Adrenal gland (tissue), 12 donors: ENCODE data around the gene TUB. TPM values are rescaled to one million over a fixed set of nuclear protein-coding genes. Genes with fewer than 3 reads are reported as not detected.

ENCODE experiments used
- DNase-seq, 7 donors: peaks; one replicate each; pipeline ENCODE4 v3.0.0-alpha.2; 2019 to 2020
- H3K27ac ChIP-seq, 5 donors: fragments of 200-600 bp; sonication (generic) in 4 of 5; 1 replicate in 3 of 5; 2 replicates in 2 of 5; pipeline versions ENCODE4 v1.5.1 to v1.8.0; 2016 to 2020; ENCODE audit warnings: mild to moderate bottlenecking in 1 of 5
- H3K27me3 ChIP-seq: fragments of 200-600 bp; 2 replicates; pipeline ENCODE4 v1.8.0; 2021
- H3K36me3 ChIP-seq, 2 donors: fragments of 200-600 bp; replicated peaks in 1 of 2; 1 replicate in 1 of 2; 2 replicates in 1 of 2; pipeline versions ENCODE4 v1.5.1 to v1.8.0; 2018 to 2022
- H3K4me1 ChIP-seq, 2 donors: fragments of 200-600 bp; replicated peaks in 1 of 2; 1 replicate in 1 of 2; 2 replicates in 1 of 2; pipeline versions ENCODE4 v1.5.1 to v1.8.0; 2018 to 2021
- H3K4me3 ChIP-seq, 4 donors: fragments of 200-600 bp; sonication (generic) in 3 of 4; one replicate each; pipeline ENCODE4 v1.5.1; 2016 to 2018
- H3K9me3 ChIP-seq, 3 donors: fragments of 200-600 bp; sonication (generic) in 1 of 3; replicated peaks in 1 of 3; 1 replicate in 2 of 3; 2 replicates in 1 of 3; pipeline versions ENCODE4 v1.5.1 to v1.8.0; 2016 to 2021
- POLR2A ChIP-seq, 2 donors: fragments of 450-650 bp; IDR thresholded peaks; one replicate each; pipeline ENCODE4 v1.6.1; 2017; ENCODE audit warnings: antibody characterized with exemption in 2 of 2, mild to moderate bottlenecking in 2 of 2, moderate library complexity in 1 of 2
- WGBS, 4 donors: extraction: QIAGEN DNeasy Blood & Tissue Kit in 2 of 4; methylation state at CpG; one replicate each; pipeline versions ENCODE4 v1.1.5 to v1.1.7; 2013 to 2017; 5-methylcytosine and 5-hydroxymethylcytosine counted together
- intact Hi-C, 2 donors: fragments of 100-400 bp; cut with DNase I; formaldehyde crosslinking; loops; one replicate each; pipeline versions ENCODE4 v1.14.1 to v1.15.0; 2022 to 2023
- polyA plus RNA-seq, 3 donors: library from polyadenylated mRNA; stranded (reverse); fragments of 200-250 nt in 2 of 3; fragments of 350-450 nt in 1 of 3; fragmentation: Illumina TruSeq in 1 of 3; extraction: RNeasy Lipid Tissue Mini Kit (QIAGEN cat#74804) in 1 of 3; gene quantifications; one replicate each; pipeline ENCODE4 v1.2.3, GENCODE V29; 2013 to 2014
- total RNA-seq, 9 donors: library from RNA; depleted of rRNA in 4 of 9; stranded (reverse); fragments of >200 nt in 4 of 9; fragments of 120-200 nt in 1 of 9; fragmentation: NEBNext Ultra II Directional in 1 of 9; extraction: Animal tissue kit (Norgen Biotek cat#: 25700) in 1 of 9; gene quantifications; one replicate each; pipeline versions ENCODE4 v1.1.0 to v1.2.4, GENCODE V29; 2013 to 2023
- TF ChIP-seq, protein P1 (sequence below), 6 experiments: fragments of 450-650 bp in 4 of 6; fragments of 200-600 bp in 2 of 6; sonication (generic) in 1 of 6; IDR thresholded peaks; 1 replicate in 5 of 6; 2 replicates in 1 of 6; pipeline versions ENCODE4 v1.5.1 to v1.8.0; 2016 to 2021; ENCODE audit warnings: antibody characterized with exemption in 6 of 6, mild to moderate bottlenecking in 2 of 6, moderate library complexity in 1 of 6
- donor health status: healthy with polysubstance abuse.
- donor health status: Bipolar disorder and iron deficiency.
- donor health status: DM: yes; HTN: yes; CAD: no.
- donor health status: DM: no; HTN: no; CAD: no.
- donor health status: DM: no; HTN: no; CAD: no.
- donor health status: DM: yes; HTN: yes; CAD: no.

Gene TUB
- total and polyA plus RNA-seq, 12 donors = 2.8 to 26.8 (median 12.0) TPM

DNA sequence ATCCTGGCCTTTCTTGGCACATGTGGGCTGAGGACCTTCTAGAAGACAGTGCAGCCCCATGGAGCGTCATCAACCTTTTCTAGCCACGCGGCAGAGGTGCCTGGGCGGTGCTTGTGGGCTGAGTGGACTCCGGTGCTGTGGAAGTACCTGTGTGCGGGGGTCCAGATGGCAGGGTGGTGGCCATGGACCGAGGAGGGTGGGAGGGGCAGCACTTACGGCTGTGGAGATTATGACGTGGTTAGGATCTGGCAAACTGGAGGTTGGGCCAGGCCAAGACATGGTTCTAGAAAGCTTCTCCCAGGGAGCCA, 2.0 kb downstream of the TUB start:
- intact Hi-C loops = no loop called here
- TF ChIP-seq, protein P1, sequence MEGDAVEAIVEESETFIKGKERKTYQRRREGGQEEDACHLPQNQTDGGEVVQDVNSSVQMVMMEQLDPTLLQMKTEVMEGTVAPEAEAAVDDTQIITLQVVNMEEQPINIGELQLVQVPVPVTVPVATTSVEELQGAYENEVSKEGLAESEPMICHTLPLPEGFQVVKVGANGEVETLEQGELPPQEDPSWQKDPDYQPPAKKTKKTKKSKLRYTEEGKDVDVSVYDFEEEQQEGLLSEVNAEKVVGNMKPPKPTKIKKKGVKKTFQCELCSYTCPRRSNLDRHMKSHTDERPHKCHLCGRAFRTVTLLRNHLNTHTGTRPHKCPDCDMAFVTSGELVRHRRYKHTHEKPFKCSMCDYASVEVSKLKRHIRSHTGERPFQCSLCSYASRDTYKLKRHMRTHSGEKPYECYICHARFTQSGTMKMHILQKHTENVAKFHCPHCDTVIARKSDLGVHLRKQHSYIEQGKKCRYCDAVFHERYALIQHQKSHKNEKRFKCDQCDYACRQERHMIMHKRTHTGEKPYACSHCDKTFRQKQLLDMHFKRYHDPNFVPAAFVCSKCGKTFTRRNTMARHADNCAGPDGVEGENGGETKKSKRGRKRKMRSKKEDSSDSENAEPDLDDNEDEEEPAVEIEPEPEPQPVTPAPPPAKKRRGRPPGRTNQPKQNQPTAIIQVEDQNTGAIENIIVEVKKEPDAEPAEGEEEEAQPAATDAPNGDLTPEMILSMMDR (IDR thresholded peaks at IDR 0.05) = no peak
- TF ChIP-seq POLR2A (IDR thresholded peaks at IDR 0.05) = no peak
- Histone ChIP-seq H3K4me3 (no peak overlapping the region), H3K27me3 (no peaks in the 10 kb centered on the region), H3K36me3 (no peaks in the 10 kb centered on the region), H3K4me1 (peaks cover 0 to 8% of the 10 kb centered on the region in 2 donors), H3K9me3 (no peaks in the 10 kb centered on the region), H3K27ac (peak overlapping the region in 1 of 5 donors; percentile 59)
- WGBS, 4 donors = 80 to 89% (median 86%) methylated on average over 8 to 9 of the region's 9 CpGs
- no peak for DNase-seq

DNA sequence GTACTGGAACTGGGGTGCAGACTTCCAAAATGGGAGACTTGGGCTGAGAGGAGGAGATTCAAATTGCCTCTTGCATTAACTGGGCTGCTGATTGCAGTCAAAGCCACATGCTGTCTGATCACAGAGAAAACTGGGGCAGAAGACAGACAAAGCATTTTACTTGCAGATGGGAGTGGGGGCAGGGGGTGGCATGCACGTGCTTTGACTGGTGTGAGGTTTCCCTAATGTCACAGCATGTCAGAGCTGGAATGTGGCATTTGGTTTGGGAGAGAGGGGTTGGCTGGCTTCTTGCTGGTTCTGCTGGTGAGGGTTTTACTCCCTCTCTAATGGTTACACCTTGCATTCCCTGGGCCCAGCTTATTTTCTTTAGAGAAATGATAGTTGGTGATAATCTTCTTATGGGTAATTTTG, 2.9 kb downstream of the TUB start:
- H3K4me3 ChIP-seq = no peak overlapping the region
- 50 to 73% (median 57%) methylated on average over 1 of the region's 1 CpG for WGBS, 4 donors
- no peaks in the 10 kb centered on the region for H3K9me3 ChIP-seq
- H3K36me3 ChIP-seq = no peaks in the 10 kb centered on the region
- peaks cover 0 to 8% of the 10 kb centered on the region in 2 donors for H3K4me1 ChIP-seq
- H3K27ac ChIP-seq = peak overlapping the region in 1 of 5 donors; percentile 66
- no peak for DNase-seq
- intact Hi-C loops = no loop called here
- no peak for TF ChIP-seq POLR2A (IDR thresholded peaks at IDR 0.05)
- TF ChIP-seq, protein P1 (IDR thresholded peaks at IDR 0.05) = no peak
- no peaks in the 10 kb centered on the region for H3K27me3 ChIP-seq

DNA sequence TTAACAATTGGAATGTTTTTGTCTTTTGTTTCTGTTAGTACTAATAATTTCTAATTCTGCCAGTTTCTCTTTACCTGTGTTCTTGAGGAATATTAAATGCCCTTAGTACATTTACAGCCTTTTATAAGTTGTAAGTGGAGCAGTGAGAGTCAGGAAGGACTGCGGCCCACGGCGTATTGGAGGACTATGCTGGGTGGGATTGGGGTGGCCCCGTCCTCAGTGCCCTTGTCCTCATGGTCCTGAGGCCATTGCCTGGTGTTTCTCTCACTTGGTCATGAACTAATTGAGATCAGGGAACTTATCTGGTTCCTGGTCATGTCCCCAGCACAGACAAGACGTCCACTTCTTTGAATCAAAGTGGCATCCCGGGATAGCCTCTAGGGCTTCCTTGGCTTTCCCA, 3.3 kb downstream of the TUB start:
- DNase-seq = no peak
- Histone ChIP-seq H3K27me3 (no peaks in the 10 kb centered on the region), H3K9me3 (no peaks in the 10 kb centered on the region), H3K36me3 (no peaks in the 10 kb centered on the region), H3K27ac (peak overlapping the region in 1 of 5 donors; percentile 66), H3K4me3 (no peak overlapping the region), H3K4me1 (peaks cover 0 to 8% of the 10 kb centered on the region in 2 donors)
- 92 to 98% (median 95%) methylated on average over 5 to 6 of the region's 6 CpGs for WGBS, 4 donors
- TF ChIP-seq POLR2A (IDR thresholded peaks at IDR 0.05) = no peak
- intact Hi-C loops = no loop called here

DNA sequence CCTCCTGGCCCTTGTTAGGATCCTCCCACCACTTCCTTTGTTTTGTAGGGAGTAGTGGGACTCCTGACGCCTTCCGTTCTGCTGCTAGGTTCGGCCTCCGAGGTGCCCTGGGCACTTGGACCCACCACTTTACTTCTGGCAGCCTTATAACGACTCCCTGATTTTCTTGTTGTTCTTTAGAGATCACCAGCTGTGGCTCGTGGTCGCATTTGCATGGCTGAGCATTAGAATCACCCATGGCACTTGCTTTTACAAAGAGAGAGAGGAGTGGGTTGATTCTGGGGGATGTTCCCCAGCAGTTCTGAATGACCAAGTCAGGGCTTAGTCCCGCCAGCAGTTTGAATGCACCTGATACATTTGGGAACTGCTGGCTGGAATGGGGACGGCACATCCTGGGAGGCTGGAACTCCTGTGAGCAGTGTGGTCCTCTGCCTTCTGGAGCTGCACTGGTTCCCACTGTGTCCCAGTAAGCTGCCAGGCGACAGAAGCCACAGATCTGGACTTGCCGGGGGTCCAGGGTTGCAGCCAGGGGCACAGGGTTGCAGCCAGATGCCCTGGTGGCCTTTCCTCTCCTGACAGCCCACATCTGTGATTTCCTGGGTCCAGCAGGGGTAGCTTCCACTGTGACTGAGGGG, 4.1 kb downstream of the TUB start:
- Histone ChIP-seq H3K36me3 (no peaks in the 10 kb centered on the region), H3K4me1 (peaks cover 0 to 8% of the 10 kb centered on the region in 2 donors), H3K27ac (peak overlapping the region in 1 of 5 donors; percentile 66), H3K4me3 (no peak overlapping the region), H3K9me3 (no peaks in the 10 kb centered on the region), H3K27me3 (no peaks in the 10 kb centered on the region)
- no peak for TF ChIP-seq POLR2A (IDR thresholded peaks at IDR 0.05)
- TF ChIP-seq, protein P1 (IDR thresholded peaks at IDR 0.05) = no peak
- 80 to 94% (median 89%) methylated on average over 8 to 11 of the region's 11 CpGs for WGBS, 4 donors
- intact Hi-C loops = no loop called here
- DNase-seq = no peak

DNA sequence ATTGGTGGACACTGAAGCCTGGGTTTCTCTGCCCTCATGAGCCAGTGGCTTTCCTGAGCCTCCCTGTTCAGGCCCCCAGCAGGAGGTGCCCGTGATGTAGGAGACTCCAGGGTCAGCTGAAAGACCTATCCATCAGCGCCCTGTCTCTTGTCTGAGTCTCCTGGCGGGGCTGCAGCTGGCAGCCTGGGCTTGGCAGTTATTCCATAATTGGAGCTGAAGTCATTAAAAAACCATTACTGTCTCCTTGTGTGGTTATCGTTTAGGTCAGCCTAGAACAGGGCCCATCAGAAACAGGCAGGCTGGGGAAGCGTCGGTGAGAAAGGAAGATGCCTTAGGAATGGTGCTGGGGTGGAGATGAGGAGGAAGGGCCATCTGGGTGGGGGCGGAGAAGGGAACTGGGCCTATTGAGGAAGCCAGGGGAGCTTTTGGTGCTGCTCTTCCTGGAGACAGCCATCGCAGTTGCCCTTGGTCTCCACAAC, 5.0 kb downstream of the TUB start:
- WGBS, 4 donors = 57 to 88% (median 70%) methylated on average over 5 to 8 of the region's 8 CpGs
- H3K27me3 ChIP-seq = no peaks in the 10 kb centered on the region
- H3K36me3 ChIP-seq = no peaks in the 10 kb centered on the region
- H3K9me3 ChIP-seq = no peaks in the 10 kb centered on the region
- intact Hi-C loops = no loop called here
- DNase-seq = peak in 1 of 7 donors; percentile 90
- peak overlapping the region in 2 of 5 donors; percentile 22 to 66 for H3K27ac ChIP-seq
- no peak for TF ChIP-seq POLR2A (IDR thresholded peaks at IDR 0.05)
- TF ChIP-seq, protein P1 (IDR thresholded peaks at IDR 0.05) = no peak
- H3K4me3 ChIP-seq = no peak overlapping the region
- peaks cover 0 to 8% of the 10 kb centered on the region in 2 donors for H3K4me1 ChIP-seq
